AG04450 (cell line): Measurements from ENCODE around the gene MUC2. TPM values are rescaled to one million over a fixed set of nuclear protein-coding genes. Genes with fewer than 3 reads are reported as not detected.

ENCODE experiments used
- CTCF ChIA-PET: fragments of 300-600, 350-600 bp; formaldehyde crosslinking; extraction: SDS; loops from one replicate; lab custom pipeline; 2022; ENCODE audit warnings: antibody characterized with exemption, inconsistent platforms; lab: Charles Lee
- POLR2A ChIA-PET: fragments of 350-600 bp; formaldehyde crosslinking; extraction: SDS; loops from one replicate; lab custom pipeline; 2021; ENCODE audit warnings: antibody characterized with exemption, inconsistent platforms; lab: Yijun Ruan, JAX
- DNase-seq: peaks from one replicate; pipeline ENCODE4 v3.0.0-alpha.2; 2011; ENCODE audit warnings: low read depth, low spot score
- H3K27ac ChIP-seq: one replicate; pipeline ENCODE4 v1.5.1; 2012; ENCODE audit warnings: low read depth, low read length, control low read depth
- H3K27me3 ChIP-seq: one replicate; pipeline ENCODE4 v1.6.0; 2012; ENCODE audit warnings: low read length; ENCODE audit not compliant: control insufficient read depth, insufficient read depth
- H3K4me3 ChIP-seq: 2 replicates; pipeline ENCODE4 v1.5.1; 2011; ENCODE audit warnings: mild to moderate bottlenecking, low read depth, low read length, control low read depth
- H3K9me3 ChIP-seq: 2 replicates; pipeline ENCODE4 v1.5.1; 2012; ENCODE audit warnings: low read length; ENCODE audit not compliant: control insufficient read depth, insufficient read depth
- CTCF ChIP-seq: IDR thresholded peaks from 2 replicates; pipeline ENCODE4 v1.5.1; 2011; ENCODE audit warnings: low read depth, low read length, control low read depth, inconsistent platforms
- polyA plus RNA-seq: library from polyadenylated mRNA; depleted of rRNA; stranded (reverse); fragments of >200 nt; gene quantifications from 2 replicates; pipeline ENCODE4 v1.2.3, GENCODE V29; 2011

The MUC2 gene
- polyA plus RNA-seq, 1 experiment, result not detected

GRCh38 chr11:1027483-1028290, 47.0 kb upstream of the MUC2 start:
- Histone ChIP-seq H3K27me3 (no peaks in the 10 kb centered on the region), H3K27ac (no peak overlapping the region), H3K9me3 (peaks cover 19% of the 10 kb centered on the region; the same call in 1 of the 2 replicates), H3K4me3 (no peak overlapping the region)
- no peak for DNase-seq
- POLR2A ChIA-PET, result no interaction called here
- no peak for TF ChIP-seq CTCF
- CTCF ChIA-PET, result no interaction called here

GRCh38 chr11:1028291-1028540, 46.5 kb upstream of the MUC2 start:
- no peak overlapping the region for H3K4me3 ChIP-seq
- no peaks in the 10 kb centered on the region for H3K27me3 ChIP-seq
- ChIA-PET CTCF (no interaction called here), POLR2A (no interaction called here)
- no peak overlapping the region for H3K27ac ChIP-seq
- peaks cover 23% of the 10 kb centered on the region; the same call in 1 of the 2 replicates for H3K9me3 ChIP-seq
- no peak for TF ChIP-seq CTCF
- DNase-seq, result no peak

- POLR2A ChIA-PET, result interaction anchor here (1.0 kb wide), 1 partner anchor 12 kb away, joined by 3 read pairs; no protein-coding TSS in a partner anchor
Observed at GRCh38 chr11:1028616-1029015, 46.1 kb upstream of the MUC2 start.

GRCh38 chr11:1029051-1029450, 45.6 kb upstream of the MUC2 start:
- Histone ChIP-seq H3K4me3 (no peak overlapping the region), H3K9me3 (peaks cover 23% of the 10 kb centered on the region; the same call in 1 of the 2 replicates), H3K27ac (no peak overlapping the region), H3K27me3 (no peaks in the 10 kb centered on the region)
- DNase-seq, result no peak
- TF ChIP-seq CTCF, result no peak
- ChIA-PET CTCF (no interaction called here), POLR2A (interaction anchor here (1.0 kb wide), 1 partner anchor 12 kb away, joined by 3 read pairs; no protein-coding TSS in a partner anchor)

More at GRCh38 chr11:1028616-1029015, 46.1 kb upstream of the MUC2 start:
- H3K27ac ChIP-seq, result no peak overlapping the region
- no peak for DNase-seq
- TF ChIP-seq CTCF, result no peak
- no peak overlapping the region for H3K4me3 ChIP-seq
- H3K9me3 ChIP-seq, result peaks cover 23% of the 10 kb centered on the region; the same call in 1 of the 2 replicates
- no peaks in the 10 kb centered on the region for H3K27me3 ChIP-seq
- CTCF ChIA-PET, result no interaction called here

- H3K9me3 ChIP-seq, result peaks cover 23% of the 10 kb centered on the region; the same call in 1 of the 2 replicates
- TF ChIP-seq CTCF, result no peak
- no peak for DNase-seq
- CTCF ChIA-PET, result interaction anchor here (0.6 kb wide), 1 partner anchor 73 kb away, joined by 5 read pairs; no protein-coding TSS in a partner anchor
- H3K27me3 ChIP-seq, result no peaks in the 10 kb centered on the region
- POLR2A ChIA-PET, result no interaction called here
- no peak overlapping the region for H3K4me3 ChIP-seq
- H3K27ac ChIP-seq, result no peak overlapping the region
Observed at GRCh38 chr11:1029654-1030053, 45.0 kb upstream of the MUC2 start.
